Neural cell (in vitro differentiated cells): ENCODE data around the gene PBRM1.

Experiments used
- EP300 ChIP-seq: fragments of 450-650 bp; conservative IDR thresholded peaks from 2 replicates; pipeline ENCODE4 v1.6.1; 2014; ENCODE audit warnings: antibody characterized with exemption, mild to moderate bottlenecking, moderate library complexity; ENCODE audit not compliant: poor library complexity, severe bottlenecking
- EZH2 ChIP-seq: fragments of 200-600, 300-800 bp; shearing (Covaris generic), sonication (generic); IDR thresholded peaks from 2 replicates; pipeline ENCODE4 v1.6.1; 2014; ENCODE audit warnings: antibody characterized with exemption, low read length, borderline replicate concordance, mild to moderate bottlenecking; ENCODE audit not compliant: insufficient read depth, poor library complexity, severe bottlenecking
- MXI1 ChIP-seq: fragments of 450-650 bp; conservative IDR thresholded peaks from 2 replicates; pipeline ENCODE4 v1.6.1; 2014; ENCODE audit warnings: antibody characterized with exemption, mild to moderate bottlenecking; ENCODE audit not compliant: poor library complexity, severe bottlenecking
- POLR2AphosphoS5 ChIP-seq: IDR thresholded peaks from 2 replicates; pipeline ENCODE4 v1.6.1; 2012
- RAD21 ChIP-seq: fragments of 450-650 bp; conservative IDR thresholded peaks from 2 replicates; pipeline ENCODE4 v1.6.1; 2014; ENCODE audit warnings: antibody characterized with exemption, mild to moderate bottlenecking, moderate library complexity
- SMC3 ChIP-seq: fragments of 450-650 bp; conservative IDR thresholded peaks from 2 replicates; pipeline ENCODE4 v1.6.1; 2014; ENCODE audit warnings: antibody characterized with exemption, mild to moderate bottlenecking, moderate library complexity; ENCODE audit not compliant: poor library complexity
- TAF1 ChIP-seq: IDR thresholded peaks from 2 replicates; pipeline ENCODE4 v1.6.1; 2012; ENCODE audit warnings: low read depth
- TF ChIP-seq, protein P1 (sequence below): fragments of 450-650 bp; IDR thresholded peaks from 2 replicates; pipeline ENCODE4 v1.5.1; 2014; ENCODE audit warnings: antibody characterized with exemption, mild to moderate bottlenecking, moderate library complexity; ENCODE audit not compliant: poor library complexity, severe bottlenecking
- TF ChIP-seq, protein P2 (sequence below): IDR thresholded peaks from 2 replicates; pipeline ENCODE4 v1.6.1; 2012; ENCODE audit warnings: borderline replicate concordance

DNA sequence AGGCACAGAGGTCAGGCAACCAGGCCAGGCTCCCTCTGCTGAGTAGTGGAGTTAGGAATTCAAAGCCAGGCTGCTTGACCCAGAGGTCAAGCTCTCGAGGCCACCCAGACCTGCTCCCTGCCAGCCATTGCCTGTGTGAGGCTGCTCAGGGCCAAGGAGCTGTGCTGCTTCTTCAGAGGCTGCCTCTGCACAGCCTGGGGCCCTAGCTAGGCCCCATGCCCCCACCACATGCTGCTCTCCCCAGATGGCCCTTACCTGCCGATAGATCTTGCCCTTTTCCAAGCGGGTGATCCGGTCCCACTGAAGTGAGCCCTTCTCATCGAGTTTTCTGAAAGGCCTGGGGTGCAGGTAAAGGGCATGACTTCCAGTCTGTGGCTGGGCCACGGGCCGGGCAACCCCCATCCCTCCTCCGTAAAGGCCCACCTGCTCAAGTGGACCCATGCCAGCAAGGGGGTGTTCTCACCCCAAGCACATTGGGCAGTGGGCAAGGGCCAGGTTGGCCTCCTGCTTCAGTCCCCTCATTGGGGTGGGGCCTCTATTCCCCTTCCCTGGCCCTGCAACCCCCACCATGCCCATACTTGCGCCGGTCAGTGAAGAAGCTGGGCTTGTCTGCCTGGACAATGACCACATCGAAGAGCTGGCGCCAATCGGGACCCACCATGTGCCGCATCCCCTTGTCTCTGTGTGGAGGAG, 158.5 kb downstream of the PBRM1 start:
- TF ChIP-seq, protein P1, sequence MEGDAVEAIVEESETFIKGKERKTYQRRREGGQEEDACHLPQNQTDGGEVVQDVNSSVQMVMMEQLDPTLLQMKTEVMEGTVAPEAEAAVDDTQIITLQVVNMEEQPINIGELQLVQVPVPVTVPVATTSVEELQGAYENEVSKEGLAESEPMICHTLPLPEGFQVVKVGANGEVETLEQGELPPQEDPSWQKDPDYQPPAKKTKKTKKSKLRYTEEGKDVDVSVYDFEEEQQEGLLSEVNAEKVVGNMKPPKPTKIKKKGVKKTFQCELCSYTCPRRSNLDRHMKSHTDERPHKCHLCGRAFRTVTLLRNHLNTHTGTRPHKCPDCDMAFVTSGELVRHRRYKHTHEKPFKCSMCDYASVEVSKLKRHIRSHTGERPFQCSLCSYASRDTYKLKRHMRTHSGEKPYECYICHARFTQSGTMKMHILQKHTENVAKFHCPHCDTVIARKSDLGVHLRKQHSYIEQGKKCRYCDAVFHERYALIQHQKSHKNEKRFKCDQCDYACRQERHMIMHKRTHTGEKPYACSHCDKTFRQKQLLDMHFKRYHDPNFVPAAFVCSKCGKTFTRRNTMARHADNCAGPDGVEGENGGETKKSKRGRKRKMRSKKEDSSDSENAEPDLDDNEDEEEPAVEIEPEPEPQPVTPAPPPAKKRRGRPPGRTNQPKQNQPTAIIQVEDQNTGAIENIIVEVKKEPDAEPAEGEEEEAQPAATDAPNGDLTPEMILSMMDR: no peak
- no peak for TF ChIP-seq POLR2AphosphoS5
- no peak for TF ChIP-seq RAD21
- TF ChIP-seq EP300: no peak
- no peak for TF ChIP-seq SMC3
- TF ChIP-seq, protein P2, sequence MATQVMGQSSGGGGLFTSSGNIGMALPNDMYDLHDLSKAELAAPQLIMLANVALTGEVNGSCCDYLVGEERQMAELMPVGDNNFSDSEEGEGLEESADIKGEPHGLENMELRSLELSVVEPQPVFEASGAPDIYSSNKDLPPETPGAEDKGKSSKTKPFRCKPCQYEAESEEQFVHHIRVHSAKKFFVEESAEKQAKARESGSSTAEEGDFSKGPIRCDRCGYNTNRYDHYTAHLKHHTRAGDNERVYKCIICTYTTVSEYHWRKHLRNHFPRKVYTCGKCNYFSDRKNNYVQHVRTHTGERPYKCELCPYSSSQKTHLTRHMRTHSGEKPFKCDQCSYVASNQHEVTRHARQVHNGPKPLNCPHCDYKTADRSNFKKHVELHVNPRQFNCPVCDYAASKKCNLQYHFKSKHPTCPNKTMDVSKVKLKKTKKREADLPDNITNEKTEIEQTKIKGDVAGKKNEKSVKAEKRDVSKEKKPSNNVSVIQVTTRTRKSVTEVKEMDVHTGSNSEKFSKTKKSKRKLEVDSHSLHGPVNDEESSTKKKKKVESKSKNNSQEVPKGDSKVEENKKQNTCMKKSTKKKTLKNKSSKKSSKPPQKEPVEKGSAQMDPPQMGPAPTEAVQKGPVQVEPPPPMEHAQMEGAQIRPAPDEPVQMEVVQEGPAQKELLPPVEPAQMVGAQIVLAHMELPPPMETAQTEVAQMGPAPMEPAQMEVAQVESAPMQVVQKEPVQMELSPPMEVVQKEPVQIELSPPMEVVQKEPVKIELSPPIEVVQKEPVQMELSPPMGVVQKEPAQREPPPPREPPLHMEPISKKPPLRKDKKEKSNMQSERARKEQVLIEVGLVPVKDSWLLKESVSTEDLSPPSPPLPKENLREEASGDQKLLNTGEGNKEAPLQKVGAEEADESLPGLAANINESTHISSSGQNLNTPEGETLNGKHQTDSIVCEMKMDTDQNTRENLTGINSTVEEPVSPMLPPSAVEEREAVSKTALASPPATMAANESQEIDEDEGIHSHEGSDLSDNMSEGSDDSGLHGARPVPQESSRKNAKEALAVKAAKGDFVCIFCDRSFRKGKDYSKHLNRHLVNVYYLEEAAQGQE: no peak
- TF ChIP-seq EZH2: no peak
- TF ChIP-seq MXI1: no peak
- TF ChIP-seq TAF1: no peak
